Right atrium auricular region (tissue), 2 donors: Measurements from ENCODE around the gene KCNH6. TPM values are rescaled to one million over a fixed set of nuclear protein-coding genes. Genes with fewer than 3 reads are reported as not detected.

Experiments
- DNase-seq: peaks from one replicate; pipeline ENCODE4 v3.0.0-alpha.2; 2019; ENCODE audit warnings: low spot score
- H3K27ac ChIP-seq, 2 donors: fragments of 200-600 bp; sonication (generic); 1 replicate in 1 of 2; 2 replicates in 1 of 2; pipeline ENCODE4 v1.5.1; 2016 to 2019
- H3K27me3 ChIP-seq, 2 donors: fragments of 200-600 bp; sonication (generic); one replicate each; pipeline versions ENCODE4 v1.5.1 to v1.6.0; 2017 to 2019
- H3K36me3 ChIP-seq: fragments of 200-600 bp; sonication (generic); one replicate; pipeline ENCODE4 v1.5.1; 2016
- H3K4me1 ChIP-seq, 2 donors: fragments of 200-600 bp; sonication (generic); one replicate each; pipeline versions ENCODE4 v1.5.1 to v1.6.0; 2017 to 2019
- H3K4me3 ChIP-seq, 2 donors: fragments of 200-600 bp; sonication (generic); 1 replicate in 1 of 2; 2 replicates in 1 of 2; pipeline ENCODE4 v1.5.1; 2017 to 2019; ENCODE audit warnings: mild to moderate bottlenecking in 1 of 2, moderate library complexity in 1 of 2
- H3K9me3 ChIP-seq, 2 donors: fragments of 200-600 bp; sonication (generic); one replicate each; pipeline ENCODE4 v1.5.1; 2019
- total RNA-seq, 2 donors: library from RNA; depleted of rRNA; stranded (reverse); fragments of >200 nt; gene quantifications; one replicate each; pipeline ENCODE4 v1.1.0, GENCODE V29; 2016
- TF ChIP-seq, protein P1 (sequence below), 2 donors: fragments of 200-600 bp; sonication (generic); IDR thresholded peaks; one replicate each; pipeline ENCODE4 v1.5.1; 2019; ENCODE audit warnings: antibody characterized with exemption in 2 of 2

The KCNH6 gene
- total RNA-seq, 2 donors from 2014 or later, result not detected

DNA sequence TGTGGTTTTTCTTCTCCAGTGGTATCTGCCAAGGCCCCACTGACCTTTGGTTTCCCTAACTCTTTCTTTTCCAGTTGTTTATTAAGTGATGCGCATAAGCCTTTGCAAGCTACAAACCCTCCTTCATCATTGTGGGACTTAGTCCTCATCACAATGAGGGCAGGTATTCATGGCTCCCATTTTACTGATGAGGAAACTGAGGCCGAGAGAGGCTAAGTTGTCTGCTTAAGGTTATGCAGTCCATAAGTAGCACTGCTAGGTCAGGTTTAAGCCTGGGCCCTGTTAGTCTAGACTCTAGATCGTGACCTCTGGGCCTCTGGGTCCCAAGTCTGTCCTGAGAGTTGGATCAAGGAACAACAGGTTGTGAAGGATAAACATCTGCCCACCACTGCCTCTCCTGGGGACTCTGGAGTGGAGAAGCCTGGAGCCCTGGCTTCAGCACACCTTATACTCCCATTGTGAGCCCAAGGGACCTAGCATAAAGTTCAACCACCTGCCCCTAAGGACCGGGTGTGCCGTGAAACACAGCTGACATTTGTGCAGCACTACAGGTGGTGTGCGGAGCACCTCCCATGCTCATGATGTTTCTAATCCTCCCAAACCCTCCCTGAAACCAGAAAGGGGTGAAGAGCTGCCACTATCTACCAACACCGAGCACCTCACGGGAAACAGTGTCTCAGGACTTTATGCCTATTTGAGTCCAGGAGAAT lies 5.2 kb upstream of the KCNH6 start:
- Histone ChIP-seq H3K4me3 (no peak overlapping the region), H3K4me1 (no peaks in the 10 kb centered on the region), H3K27me3 (no peaks in the 10 kb centered on the region), H3K36me3 (no peaks in the 10 kb centered on the region), H3K9me3 (no peaks in the 10 kb centered on the region), H3K27ac (no peak overlapping the region)
- DNase-seq, result no peak
- TF ChIP-seq, protein P1, sequence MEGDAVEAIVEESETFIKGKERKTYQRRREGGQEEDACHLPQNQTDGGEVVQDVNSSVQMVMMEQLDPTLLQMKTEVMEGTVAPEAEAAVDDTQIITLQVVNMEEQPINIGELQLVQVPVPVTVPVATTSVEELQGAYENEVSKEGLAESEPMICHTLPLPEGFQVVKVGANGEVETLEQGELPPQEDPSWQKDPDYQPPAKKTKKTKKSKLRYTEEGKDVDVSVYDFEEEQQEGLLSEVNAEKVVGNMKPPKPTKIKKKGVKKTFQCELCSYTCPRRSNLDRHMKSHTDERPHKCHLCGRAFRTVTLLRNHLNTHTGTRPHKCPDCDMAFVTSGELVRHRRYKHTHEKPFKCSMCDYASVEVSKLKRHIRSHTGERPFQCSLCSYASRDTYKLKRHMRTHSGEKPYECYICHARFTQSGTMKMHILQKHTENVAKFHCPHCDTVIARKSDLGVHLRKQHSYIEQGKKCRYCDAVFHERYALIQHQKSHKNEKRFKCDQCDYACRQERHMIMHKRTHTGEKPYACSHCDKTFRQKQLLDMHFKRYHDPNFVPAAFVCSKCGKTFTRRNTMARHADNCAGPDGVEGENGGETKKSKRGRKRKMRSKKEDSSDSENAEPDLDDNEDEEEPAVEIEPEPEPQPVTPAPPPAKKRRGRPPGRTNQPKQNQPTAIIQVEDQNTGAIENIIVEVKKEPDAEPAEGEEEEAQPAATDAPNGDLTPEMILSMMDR (IDR thresholded peaks at IDR 0.05), result no peak

DNA sequence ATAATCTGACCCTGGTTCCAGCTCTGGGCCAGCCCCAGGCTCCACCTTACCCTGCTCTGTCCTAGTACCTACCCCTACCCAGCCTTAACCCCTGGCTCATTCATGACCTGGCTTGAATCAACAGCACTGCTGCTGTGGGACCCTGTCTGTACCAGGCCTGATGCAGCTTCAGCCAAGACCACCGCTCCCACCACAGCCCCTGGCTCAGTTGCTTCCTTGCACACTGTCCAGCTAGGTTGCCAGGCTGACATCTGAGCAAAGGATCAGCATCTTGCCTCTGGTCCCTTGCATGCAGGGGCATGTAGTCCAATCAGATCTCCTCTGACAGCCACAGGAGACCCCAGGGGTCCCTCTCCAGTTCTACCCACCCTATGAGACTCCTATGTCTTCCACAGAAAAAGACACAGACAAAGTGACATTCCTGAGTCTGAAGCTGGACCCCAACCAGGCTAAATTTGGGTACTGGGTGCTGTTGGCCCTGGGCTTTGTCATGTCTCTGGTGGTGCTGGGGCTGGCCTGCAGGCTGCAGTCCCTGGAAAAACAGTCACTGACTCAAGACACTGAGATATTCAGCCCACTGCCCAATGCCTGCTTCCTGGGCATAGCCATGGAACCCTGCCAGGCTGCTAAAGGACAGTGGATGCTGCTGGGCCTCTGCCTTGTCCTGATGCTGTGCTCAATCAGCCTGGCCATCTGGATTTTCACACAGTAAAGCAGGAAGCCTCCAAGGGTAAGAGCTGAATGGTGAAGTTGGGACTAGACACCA lies 3.9 kb upstream of the KCNH6 start:
- Histone ChIP-seq H3K36me3 (no peaks in the 10 kb centered on the region), H3K27ac (no peak overlapping the region), H3K4me1 (no peaks in the 10 kb centered on the region), H3K27me3 (no peaks in the 10 kb centered on the region), H3K9me3 (no peaks in the 10 kb centered on the region), H3K4me3 (no peak overlapping the region)
- DNase-seq, result no peak
- TF ChIP-seq, protein P1 (IDR thresholded peaks at IDR 0.05), result no peak

DNA sequence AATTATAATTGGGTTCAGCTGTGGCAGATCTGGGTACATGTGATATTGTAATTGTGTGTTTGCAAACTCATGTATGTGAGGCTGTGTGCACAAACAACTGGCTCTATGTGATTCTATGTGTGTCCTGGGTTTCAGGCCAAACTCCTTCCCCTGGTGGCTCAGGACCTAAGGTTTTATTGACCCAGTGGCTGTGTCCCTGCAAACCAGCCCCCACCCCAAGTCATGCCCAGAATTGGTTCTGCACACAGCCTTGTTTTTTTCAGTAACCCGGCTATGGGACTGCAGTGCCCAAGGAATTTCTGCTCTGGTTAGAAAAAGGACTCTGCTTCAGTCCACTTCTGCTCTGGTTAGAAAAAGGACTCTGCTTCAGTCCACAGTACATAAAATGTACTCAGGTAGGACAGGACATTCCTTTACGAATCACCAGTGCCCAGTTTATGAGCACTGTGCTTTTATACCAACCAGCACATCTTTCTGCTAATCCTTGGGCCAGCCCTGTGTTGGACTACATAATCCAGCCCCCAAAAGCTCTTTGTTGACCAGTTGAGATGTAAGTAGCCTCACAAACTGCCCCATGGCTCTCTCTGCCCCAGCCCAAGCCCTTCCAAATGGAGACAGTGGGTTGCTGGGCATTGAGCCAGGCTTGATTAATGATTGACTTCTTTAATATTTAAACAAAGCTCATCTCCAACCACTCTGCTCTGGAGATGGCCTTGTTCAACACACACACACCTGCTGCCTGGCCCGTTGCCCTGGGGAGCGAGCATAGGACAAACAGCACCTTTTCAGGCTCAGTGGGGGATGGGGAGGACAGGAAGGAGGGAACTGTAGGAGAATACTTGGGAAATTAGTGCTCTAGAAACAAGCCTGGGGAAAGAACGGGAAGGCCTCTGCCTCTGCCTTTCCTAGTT lies 2.9 kb upstream of the KCNH6 start:
- Histone ChIP-seq H3K27ac (no peak overlapping the region), H3K9me3 (no peaks in the 10 kb centered on the region), H3K36me3 (no peaks in the 10 kb centered on the region), H3K27me3 (no peaks in the 10 kb centered on the region), H3K4me3 (no peak overlapping the region), H3K4me1 (no peaks in the 10 kb centered on the region)
- TF ChIP-seq, protein P1 (IDR thresholded peaks at IDR 0.05), result no peak
- DNase-seq, result no peak

DNA sequence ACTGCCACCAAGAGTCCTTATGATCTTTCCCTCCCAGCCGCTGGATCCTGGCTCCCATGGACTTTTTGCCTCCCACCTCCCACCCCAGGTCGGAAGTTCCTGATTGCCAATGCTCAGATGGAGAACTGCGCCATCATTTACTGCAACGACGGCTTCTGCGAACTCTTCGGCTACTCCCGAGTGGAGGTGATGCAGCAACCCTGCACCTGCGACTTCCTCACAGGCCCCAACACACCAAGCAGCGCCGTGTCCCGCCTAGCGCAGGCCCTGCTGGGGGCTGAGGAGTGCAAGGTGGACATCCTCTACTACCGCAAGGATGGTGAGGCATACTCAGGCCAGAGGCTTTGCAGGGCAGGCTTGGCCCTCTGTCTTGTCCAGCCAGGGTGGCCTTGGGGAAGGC lies 893 bp downstream of the KCNH6 start:
- H3K36me3 ChIP-seq, result no peaks in the 10 kb centered on the region
- H3K27ac ChIP-seq, result no peak overlapping the region
- TF ChIP-seq, protein P1 (IDR thresholded peaks at IDR 0.05), result no peak
- no peak for DNase-seq
- H3K27me3 ChIP-seq, result no peaks in the 10 kb centered on the region
- H3K4me1 ChIP-seq, result no peaks in the 10 kb centered on the region
- H3K9me3 ChIP-seq, result no peaks in the 10 kb centered on the region
- no peak overlapping the region for H3K4me3 ChIP-seq

DNA sequence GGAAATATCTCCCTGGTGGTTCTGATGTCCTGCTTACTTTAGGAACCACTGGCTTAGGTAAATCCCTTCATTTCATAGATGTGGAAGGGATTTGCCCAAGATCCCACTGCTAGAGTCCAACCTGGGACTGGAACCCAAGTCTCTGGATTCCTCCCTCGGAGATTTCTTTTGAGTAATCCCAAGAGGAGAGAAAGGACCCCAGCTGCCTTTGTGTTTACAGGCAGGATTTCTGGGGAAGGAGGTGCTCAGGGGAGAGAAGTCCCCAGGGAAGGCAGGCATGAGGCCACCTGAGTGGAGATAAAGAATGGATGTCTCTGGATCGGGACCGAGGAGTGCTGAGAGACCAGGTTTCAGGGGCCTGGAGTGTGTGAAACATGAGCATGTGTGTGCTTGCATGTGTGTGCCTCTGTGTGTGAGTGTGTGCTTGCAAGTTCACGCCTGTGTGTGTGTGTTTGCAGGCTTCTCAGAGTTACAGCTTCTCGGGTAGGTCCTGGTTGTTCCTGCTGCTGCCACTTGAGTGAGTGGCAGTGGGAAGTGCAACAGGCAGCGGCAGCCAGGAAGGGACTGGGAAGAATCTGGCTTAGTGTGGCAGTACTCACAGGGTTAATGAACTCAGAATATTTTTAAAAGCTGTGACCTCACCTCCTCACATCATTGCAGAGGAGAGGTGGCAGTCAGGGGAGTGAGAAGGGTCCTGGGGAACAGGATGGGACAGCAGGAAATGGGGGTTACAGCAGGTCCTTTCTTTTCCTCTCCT lies 2.2 kb downstream of the KCNH6 start:
- no peaks in the 10 kb centered on the region for H3K27me3 ChIP-seq
- no peaks in the 10 kb centered on the region for H3K36me3 ChIP-seq
- H3K27ac ChIP-seq, result no peak overlapping the region
- no peak for DNase-seq
- H3K9me3 ChIP-seq, result no peaks in the 10 kb centered on the region
- H3K4me3 ChIP-seq, result no peak overlapping the region
- H3K4me1 ChIP-seq, result peaks cover 0 to 8% of the 10 kb centered on the region in 2 donors
- TF ChIP-seq, protein P1 (IDR thresholded peaks at IDR 0.05), result no peak
